Erythroblast (primary cell): Measurements from ENCODE around the gene SRSF12.

Source experiments
- GATA1 ChIP-seq: IDR thresholded peaks from 2 replicates; pipeline ENCODE4 v1.6.1; 2011; ENCODE audit warnings: low read depth, mild to moderate bottlenecking, control low read depth, low read length, moderate library complexity
- POLR2A ChIP-seq: IDR thresholded peaks from 2 replicates; pipeline ENCODE4 v1.6.1; 2011; ENCODE audit warnings: mild to moderate bottlenecking, low read length

DNA sequence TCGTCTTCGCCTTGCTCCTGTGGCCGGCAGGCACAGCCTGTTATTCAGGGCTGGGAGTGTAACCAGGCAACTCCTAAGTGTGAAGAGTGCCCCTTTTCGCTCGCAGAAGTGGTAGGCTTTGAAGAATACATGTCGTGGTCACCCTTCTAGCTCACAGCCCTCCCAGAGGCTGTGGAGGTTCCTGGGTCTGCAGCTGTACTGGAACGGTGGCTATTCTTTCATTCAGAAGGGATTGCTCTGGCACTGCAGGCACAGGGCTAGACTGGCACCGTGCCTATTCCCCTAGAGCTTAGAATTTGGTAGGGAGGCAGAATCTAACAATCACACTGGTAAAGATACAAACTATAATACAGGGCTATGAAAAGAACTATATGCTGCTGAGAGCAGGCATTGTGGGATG is 1.1 kb upstream of the SRSF12 start:
- TF ChIP-seq POLR2A (no peak), GATA1 (no peak)
